GM20000 (cell line): ENCODE measurements around the gene MEAF6.

Experiments used
- DNase-seq: peaks from one replicate; pipeline ENCODE4 v3.0.0; 2012; ENCODE audit warnings: low spot score
- TF ChIP-seq, protein P1 (sequence below): IDR thresholded peaks from 2 replicates; pipeline ENCODE4 v1.5.1; 2012; ENCODE audit warnings: mild to moderate bottlenecking, control low read depth; ENCODE audit errors: extremely low read depth, missing control alignments

MEAF6 gene

DNA sequence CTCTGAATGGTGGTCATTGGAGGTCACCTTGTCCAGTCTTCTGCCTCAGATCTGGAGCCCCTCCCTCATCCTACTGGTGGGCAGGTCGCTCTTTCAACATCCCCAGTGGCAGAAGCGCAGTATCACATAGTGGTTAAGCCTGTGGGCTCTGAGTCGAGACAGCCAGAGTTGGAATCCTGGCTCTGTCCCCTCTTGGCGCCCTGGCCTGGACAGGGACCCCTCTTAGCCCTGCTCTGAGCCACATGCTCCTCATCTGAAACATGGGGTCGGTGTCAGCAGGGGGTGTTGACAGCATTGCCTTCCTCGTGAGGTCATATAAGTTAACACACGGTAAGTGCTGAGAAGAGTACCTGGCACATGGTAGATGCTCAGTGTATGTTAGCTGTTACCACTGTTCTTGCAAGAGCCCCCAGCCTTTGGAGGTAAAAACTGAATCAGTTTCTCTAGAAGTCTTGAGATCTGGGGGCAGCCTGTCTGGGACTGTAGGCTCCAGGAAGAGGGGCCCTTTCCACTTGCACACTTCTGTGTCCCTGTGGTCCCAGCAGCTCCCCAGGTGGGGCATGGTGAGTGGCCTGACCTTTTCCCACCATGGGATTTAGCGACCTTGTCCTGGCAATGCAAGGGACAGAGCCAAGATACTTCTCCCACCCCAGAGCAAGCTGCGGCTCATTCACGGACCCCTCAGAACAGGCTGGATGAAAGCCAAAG is 33.8 kb downstream of the MEAF6 start:
- no peak for DNase-seq
- TF ChIP-seq, protein P1, sequence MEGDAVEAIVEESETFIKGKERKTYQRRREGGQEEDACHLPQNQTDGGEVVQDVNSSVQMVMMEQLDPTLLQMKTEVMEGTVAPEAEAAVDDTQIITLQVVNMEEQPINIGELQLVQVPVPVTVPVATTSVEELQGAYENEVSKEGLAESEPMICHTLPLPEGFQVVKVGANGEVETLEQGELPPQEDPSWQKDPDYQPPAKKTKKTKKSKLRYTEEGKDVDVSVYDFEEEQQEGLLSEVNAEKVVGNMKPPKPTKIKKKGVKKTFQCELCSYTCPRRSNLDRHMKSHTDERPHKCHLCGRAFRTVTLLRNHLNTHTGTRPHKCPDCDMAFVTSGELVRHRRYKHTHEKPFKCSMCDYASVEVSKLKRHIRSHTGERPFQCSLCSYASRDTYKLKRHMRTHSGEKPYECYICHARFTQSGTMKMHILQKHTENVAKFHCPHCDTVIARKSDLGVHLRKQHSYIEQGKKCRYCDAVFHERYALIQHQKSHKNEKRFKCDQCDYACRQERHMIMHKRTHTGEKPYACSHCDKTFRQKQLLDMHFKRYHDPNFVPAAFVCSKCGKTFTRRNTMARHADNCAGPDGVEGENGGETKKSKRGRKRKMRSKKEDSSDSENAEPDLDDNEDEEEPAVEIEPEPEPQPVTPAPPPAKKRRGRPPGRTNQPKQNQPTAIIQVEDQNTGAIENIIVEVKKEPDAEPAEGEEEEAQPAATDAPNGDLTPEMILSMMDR, result no peak

DNA sequence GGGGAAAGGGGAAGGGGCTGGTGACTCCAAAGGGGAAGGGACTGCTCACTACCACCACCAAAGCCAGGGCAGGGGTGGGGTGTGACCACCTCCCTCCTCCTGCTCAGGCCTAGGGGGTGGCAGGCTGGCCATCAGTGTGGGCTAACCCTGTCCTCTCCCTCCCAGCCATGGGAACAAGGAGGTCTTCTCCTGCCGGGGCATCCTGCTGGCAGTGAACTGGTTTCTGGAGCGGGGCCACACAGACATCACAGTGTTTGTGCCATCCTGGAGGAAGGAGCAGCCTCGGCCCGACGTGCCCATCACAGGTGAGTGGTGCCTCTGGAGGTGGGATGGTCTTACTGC is 34.5 kb downstream of the MEAF6 start:
- TF ChIP-seq, protein P1, result no peak
- no peak for DNase-seq

DNA sequence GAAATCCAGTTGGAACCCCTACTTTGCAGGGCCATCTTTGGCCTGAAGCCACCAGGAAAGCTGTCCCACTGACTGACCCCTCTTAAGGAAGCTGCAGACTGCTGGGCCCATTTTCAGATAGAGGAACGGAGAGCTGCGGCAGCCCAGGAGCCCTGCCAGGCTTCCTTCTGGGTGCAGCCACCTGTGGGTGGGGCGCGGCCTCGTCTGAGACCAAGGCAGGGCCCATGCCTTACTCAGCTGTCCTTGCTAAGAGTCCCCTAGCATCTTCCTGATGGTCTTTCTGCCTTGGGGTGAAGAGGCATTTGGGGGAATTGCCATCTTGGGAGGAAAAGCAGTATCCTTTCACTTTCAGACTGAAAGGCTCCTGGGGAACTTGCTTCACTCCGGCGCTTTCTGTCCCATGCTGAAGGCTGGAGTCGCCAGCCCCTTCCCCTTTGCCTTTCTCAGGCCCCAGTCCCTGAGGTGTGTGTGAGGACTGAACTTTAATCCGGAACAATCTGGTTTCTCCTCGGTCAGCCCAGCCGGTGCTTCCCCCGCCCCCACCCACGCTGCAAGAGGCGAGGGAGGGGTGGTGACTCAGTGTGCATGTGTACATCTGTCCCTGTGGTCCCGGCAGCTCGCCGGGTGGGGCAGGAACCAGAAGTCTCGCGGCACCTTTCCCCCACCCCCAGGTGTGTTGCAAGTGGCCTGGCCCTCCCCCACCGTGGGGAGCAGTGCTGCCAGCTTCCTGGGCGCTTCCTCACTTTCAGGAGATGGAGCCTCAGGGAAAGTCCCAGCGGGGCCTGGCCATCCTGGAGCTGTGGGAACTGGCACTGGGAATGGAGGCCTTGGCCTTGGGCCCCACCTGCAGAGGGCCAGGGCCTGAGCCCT is 35.1 kb downstream of the MEAF6 start:
- peak; percentile 89 for DNase-seq
- TF ChIP-seq, protein P1, result no peak

DNA sequence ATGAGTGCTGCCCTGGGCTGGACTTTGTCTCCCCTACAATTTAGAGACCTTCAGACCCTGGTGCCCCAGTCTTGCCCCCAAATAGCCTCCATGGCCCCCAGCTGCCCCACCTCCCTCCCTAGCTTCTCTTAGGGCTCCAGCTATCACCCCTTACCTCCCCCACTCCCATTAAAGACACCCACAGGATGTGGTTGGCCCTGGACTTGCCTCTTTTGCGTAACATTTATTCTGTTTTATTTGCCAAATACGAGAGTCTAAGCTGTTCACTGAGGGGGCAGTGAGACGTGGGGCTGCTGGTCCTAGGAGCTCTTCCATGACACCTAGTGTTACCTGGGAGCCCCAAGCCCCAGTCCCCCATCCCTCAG is 35.7 kb downstream of the MEAF6 start:
- TF ChIP-seq, protein P1, result no peak
- DNase-seq, result no peak

DNA sequence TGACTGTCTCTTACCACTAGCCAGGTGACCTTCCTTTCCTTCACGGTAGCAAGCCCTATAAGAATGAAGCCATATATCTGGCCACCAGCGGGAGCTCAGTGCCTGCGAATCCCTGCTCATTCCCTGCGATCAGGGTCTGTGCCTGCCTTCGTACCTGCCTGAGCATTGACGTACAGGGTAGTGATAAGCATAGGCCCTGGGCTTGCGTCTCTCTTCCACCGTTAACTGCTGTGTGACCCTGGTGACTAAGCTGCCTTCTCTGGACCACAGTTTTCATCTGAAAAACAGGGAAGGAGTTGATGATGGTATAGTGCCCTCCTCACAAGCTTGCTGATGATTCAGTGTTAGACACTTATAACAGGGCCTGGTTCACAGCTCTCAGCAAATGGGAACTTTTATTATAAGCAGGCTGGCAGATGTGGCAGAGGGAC is 36.1 kb downstream of the MEAF6 start:
- TF ChIP-seq, protein P1, result no peak
- no peak for DNase-seq

DNA sequence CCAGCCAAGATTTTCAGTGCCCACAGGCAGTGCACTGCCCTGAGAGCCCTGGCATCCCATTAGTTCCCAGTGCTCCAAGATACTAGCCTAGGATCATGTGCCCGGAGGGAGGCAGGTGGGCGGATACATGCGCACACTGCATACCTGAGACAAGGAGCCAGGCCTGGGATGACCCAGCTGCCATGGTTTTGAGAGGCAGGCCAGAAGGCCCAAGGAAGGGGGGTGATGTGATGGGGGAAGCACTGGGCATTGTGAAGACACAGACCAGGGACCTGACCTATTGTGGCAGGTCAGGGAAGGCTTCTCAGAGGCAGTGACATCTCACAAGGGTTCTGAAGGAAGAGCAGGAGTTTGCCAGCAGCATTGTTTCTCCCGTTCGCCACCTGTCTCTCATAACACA is 36.6 kb downstream of the MEAF6 start:
- TF ChIP-seq, protein P1, result no peak
- DNase-seq, result no peak

DNA sequence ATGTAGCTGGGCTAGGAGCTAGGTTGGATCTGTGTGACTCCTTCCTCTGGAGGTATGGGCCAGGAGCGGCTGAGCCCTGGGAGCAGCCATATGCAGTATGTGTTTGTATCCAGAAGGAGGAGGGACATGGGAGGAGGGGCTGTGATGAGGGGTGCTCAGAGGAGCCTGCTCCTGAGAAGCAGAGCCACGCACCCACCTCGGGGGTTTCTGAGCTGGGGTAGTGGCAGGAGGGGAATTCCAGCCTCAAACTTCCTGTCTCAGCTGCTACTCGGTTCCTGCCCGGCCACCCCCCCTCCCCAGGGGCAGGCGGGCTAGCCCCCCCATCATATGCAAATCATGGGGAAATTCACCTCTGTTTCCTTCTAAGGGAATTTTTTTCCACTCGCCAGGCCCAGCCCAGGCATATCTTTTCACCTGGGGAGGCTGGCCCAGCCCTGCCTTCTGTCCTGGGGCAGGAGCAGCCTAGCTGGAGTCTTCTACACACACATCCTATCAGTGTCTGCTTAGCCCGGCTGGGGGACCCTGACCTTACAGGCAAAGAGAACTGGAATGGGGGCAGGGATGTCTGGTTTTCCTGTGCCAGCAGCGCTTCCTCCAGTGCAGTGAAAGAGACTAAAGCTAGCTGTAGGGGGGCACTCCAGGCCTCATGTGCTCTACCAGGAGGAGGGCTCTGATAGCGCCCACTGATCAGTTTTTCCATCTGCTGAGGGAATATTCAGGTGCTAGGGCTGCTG is 37.2 kb downstream of the MEAF6 start:
- TF ChIP-seq, protein P1, result no peak
- DNase-seq, result peak; percentile 86
